IMR-90 (cell line): ENCODE measurements around the gene GAD2.

Experiments
- POLR2A ChIP-seq: IDR thresholded peaks from 2 replicates; pipeline ENCODE4 v1.6.1; 2012; ENCODE audit warnings: mild to moderate bottlenecking, low read depth, low read length
- TF ChIP-seq, protein P1 (sequence below): conservative IDR thresholded peaks from 2 replicates; pipeline ENCODE4 v1.5.1; 2012; ENCODE audit warnings: mild to moderate bottlenecking, low read depth, low read length, improper control_type of control experiment
- TF ChIP-seq, protein P2 (sequence below): fragments of 150-350 bp; IDR thresholded peaks from 2 replicates; pipeline ENCODE4 v1.6.1; 2017; ENCODE audit warnings: mild to moderate bottlenecking, antibody characterized with exemption, low read length, low read depth

DNA sequence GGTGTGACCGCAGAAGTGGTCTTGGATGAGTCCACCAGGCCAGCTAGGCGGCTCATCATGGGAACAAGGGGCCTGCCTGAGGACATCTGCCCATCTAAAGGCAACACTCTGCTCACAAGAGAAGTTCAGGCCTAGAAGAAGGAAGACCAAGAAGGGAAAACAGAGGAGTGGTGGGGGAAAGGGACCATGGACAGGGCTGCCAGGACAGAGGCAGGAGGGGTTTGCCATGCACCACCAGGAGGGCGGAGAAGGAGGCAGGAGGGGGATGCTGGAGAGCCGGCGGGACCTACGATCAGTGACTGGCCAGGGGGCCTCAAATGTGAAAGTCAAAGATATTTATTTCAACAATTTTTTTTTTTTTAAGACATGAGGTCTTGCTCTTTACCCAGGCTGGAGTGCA lies 33.1 kb downstream of the GAD2 start:
- TF ChIP-seq, protein P1, sequence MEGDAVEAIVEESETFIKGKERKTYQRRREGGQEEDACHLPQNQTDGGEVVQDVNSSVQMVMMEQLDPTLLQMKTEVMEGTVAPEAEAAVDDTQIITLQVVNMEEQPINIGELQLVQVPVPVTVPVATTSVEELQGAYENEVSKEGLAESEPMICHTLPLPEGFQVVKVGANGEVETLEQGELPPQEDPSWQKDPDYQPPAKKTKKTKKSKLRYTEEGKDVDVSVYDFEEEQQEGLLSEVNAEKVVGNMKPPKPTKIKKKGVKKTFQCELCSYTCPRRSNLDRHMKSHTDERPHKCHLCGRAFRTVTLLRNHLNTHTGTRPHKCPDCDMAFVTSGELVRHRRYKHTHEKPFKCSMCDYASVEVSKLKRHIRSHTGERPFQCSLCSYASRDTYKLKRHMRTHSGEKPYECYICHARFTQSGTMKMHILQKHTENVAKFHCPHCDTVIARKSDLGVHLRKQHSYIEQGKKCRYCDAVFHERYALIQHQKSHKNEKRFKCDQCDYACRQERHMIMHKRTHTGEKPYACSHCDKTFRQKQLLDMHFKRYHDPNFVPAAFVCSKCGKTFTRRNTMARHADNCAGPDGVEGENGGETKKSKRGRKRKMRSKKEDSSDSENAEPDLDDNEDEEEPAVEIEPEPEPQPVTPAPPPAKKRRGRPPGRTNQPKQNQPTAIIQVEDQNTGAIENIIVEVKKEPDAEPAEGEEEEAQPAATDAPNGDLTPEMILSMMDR = no peak
- TF ChIP-seq POLR2A = no peak
- TF ChIP-seq, protein P2, sequence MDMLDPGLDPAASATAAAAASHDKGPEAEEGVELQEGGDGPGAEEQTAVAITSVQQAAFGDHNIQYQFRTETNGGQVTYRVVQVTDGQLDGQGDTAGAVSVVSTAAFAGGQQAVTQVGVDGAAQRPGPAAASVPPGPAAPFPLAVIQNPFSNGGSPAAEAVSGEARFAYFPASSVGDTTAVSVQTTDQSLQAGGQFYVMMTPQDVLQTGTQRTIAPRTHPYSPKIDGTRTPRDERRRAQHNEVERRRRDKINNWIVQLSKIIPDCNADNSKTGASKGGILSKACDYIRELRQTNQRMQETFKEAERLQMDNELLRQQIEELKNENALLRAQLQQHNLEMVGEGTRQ = no peak
